Activated B cell treated with CpG ODN at 0.5 μM for 24 hours (primary cell): ENCODE measurements around the gene CHD6. TPM values are rescaled to one million over a fixed set of nuclear protein-coding genes. Genes with fewer than 3 reads are reported as not detected.
A peak's percentile ranks its signal among the peaks of the same experiment; 100 is the strongest.

Experiments used
- ATAC-seq: fragments of 200-7000 bp; cut with Tn5 transposase; one replicate; pipeline ENCODE4 v1.10.0; 2021; ENCODE audit warnings: low read depth, mild to moderate bottlenecking, moderate library complexity
- CTCF ChIA-PET: fragments of 350-600 bp; sonication (Branson Sonifier 250); formaldehyde crosslinking; loops from one replicate; lab custom pipeline; 2021; ENCODE audit warnings: antibody characterized with exemption; lab: Charles Lee
- POLR2A ChIA-PET: fragments of 350-600 bp; sonication (Branson Sonifier 250); formaldehyde crosslinking; loops from one replicate; lab custom pipeline; 2021; ENCODE audit warnings: antibody characterized with exemption; lab: Charles Lee
- DNase-seq: peaks from one replicate; pipeline ENCODE4 v3.0.0; 2022
- H3K27ac Mint-ChIP-seq: one replicate; pipeline ENCODE4 v1.8.0; 2020; ENCODE audit warnings: mixed read lengths
- H3K27me3 Mint-ChIP-seq: one replicate; pipeline ENCODE4 v1.8.0; 2021; ENCODE audit warnings: mixed read lengths
- H3K36me3 Mint-ChIP-seq: one replicate; pipeline ENCODE4 v1.8.0; 2021; ENCODE audit warnings: low read depth, mixed read lengths
- H3K4me1 Mint-ChIP-seq: one replicate; pipeline ENCODE4 v1.8.0; 2021; ENCODE audit warnings: mixed read lengths
- H3K4me3 Mint-ChIP-seq: one replicate; pipeline ENCODE4 v1.8.0; 2020; ENCODE audit warnings: mild to moderate bottlenecking, mixed read lengths
- H3K9me3 Mint-ChIP-seq: one replicate; pipeline ENCODE4 v1.8.0; 2020; ENCODE audit warnings: mixed read lengths
- CTCF ChIP-seq: fragments of 200-600 bp; IDR thresholded peaks from one replicate; pipeline ENCODE4 v1.8.0; 2022; ENCODE audit warnings: antibody characterized with exemption, mild to moderate bottlenecking
- intact Hi-C: fragments of 100-400 bp; cut with micrococcal nuclease; formaldehyde crosslinking; loops from one replicate; pipeline ENCODE4 v1.15.1; 2024
- total RNA-seq: library from RNA; stranded (reverse); gene quantifications from 2 replicates; pipeline ENCODE4 v1.2.3, GENCODE V29; 2022

CHD6 gene
- total RNA-seq, 1 donor from 2014 or later = 59.9 TPM

- no peak for DNase-seq
- POLR2A ChIA-PET = no interaction called here
- Mint-ChIP-seq H3K27ac (no peak overlapping the region), H3K4me3 (no peak overlapping the region), H3K9me3 (peaks cover 7% of the 10 kb centered on the region), H3K27me3 (no peaks in the 10 kb centered on the region), H3K36me3 (no peaks in the 10 kb centered on the region), H3K4me1 (peaks cover 10% of the 10 kb centered on the region)
- no peak for TF ChIP-seq CTCF
- intact Hi-C loops = no loop called here
- ATAC-seq = no peak
- CTCF ChIA-PET = no interaction called here
These were observed 13.6 kb upstream of the CHD6 start for GRCh38 chr20:41631826-41632225.

GRCh38 chr20:41630846-41631245, 12.7 kb upstream of the CHD6 start:
- CTCF ChIA-PET = no interaction called here
- Mint-ChIP-seq H3K27me3 (no peaks in the 10 kb centered on the region), H3K27ac (no peak overlapping the region)

GRCh38 chr20:41627611-41628244, 9.6 kb upstream of the CHD6 start:
- peak; percentile 67 for ATAC-seq
- H3K36me3 Mint-ChIP-seq = no peaks in the 10 kb centered on the region
- ChIA-PET POLR2A (no interaction called here), CTCF (no interaction called here)
- H3K9me3 Mint-ChIP-seq = peaks cover 7% of the 10 kb centered on the region
- intact Hi-C loops = no loop called here
- no peak for TF ChIP-seq CTCF
- DNase-seq = no peak
- H3K27ac Mint-ChIP-seq = peak overlapping the region; percentile 69
- peak overlapping the region; percentile 17 for H3K4me3 Mint-ChIP-seq
- H3K27me3 Mint-ChIP-seq = no peaks in the 10 kb centered on the region
- H3K4me1 Mint-ChIP-seq = peaks cover 8% of the 10 kb centered on the region

More at GRCh38 chr20:41630846-41631245, 12.7 kb upstream of the CHD6 start:
- Mint-ChIP-seq H3K36me3 (no peaks in the 10 kb centered on the region), H3K9me3 (peaks cover 7% of the 10 kb centered on the region), H3K4me3 (no peak overlapping the region), H3K4me1 (peaks cover 10% of the 10 kb centered on the region)
- DNase-seq (no peak), ATAC-seq (no peak)
- intact Hi-C loops = no loop called here
- POLR2A ChIA-PET = interaction anchor here (0.6 kb wide), 1 partner anchor 12 kb away, joined by 4 read pairs; the partner anchor contains the start of gene CHD6
- TF ChIP-seq CTCF = no peak

- Mint-ChIP-seq H3K27me3 (no peaks in the 10 kb centered on the region), H3K4me3 (no peak overlapping the region), H3K27ac (no peak overlapping the region), H3K4me1 (peaks cover 9% of the 10 kb centered on the region), H3K36me3 (no peaks in the 10 kb centered on the region), H3K9me3 (peaks cover 7% of the 10 kb centered on the region)
- no peak for TF ChIP-seq CTCF
- POLR2A ChIA-PET = no interaction called here
- intact Hi-C loops = no loop called here
- ATAC-seq = no peak
- DNase-seq = no peak
- CTCF ChIA-PET = no interaction called here
These were observed 8.9 kb upstream of the CHD6 start for GRCh38 chr20:41627001-41627495.

- intact Hi-C loops = no loop called here
- no peak for TF ChIP-seq CTCF
- Mint-ChIP-seq H3K36me3 (no peaks in the 10 kb centered on the region), H3K27ac (no peak overlapping the region), H3K27me3 (no peaks in the 10 kb centered on the region), H3K4me1 (peaks cover 19% of the 10 kb centered on the region), H3K9me3 (peaks cover 7% of the 10 kb centered on the region), H3K4me3 (no peak overlapping the region)
- ChIA-PET POLR2A (no interaction called here), CTCF (no interaction called here)
- DNase-seq = no peak
- no peak for ATAC-seq
These were observed 5.6 kb upstream of the CHD6 start for GRCh38 chr20:41623625-41624375.
